ENCODE data around the gene BABAM2. TPM values are rescaled to one million over a fixed set of nuclear protein-coding genes. Genes with fewer than 3 reads are reported as not detected.

The BABAM2 gene
- total and polyA plus RNA-seq, 2 experiments from 2014 or later, result 35.2 to 46.1 TPM

DNA sequence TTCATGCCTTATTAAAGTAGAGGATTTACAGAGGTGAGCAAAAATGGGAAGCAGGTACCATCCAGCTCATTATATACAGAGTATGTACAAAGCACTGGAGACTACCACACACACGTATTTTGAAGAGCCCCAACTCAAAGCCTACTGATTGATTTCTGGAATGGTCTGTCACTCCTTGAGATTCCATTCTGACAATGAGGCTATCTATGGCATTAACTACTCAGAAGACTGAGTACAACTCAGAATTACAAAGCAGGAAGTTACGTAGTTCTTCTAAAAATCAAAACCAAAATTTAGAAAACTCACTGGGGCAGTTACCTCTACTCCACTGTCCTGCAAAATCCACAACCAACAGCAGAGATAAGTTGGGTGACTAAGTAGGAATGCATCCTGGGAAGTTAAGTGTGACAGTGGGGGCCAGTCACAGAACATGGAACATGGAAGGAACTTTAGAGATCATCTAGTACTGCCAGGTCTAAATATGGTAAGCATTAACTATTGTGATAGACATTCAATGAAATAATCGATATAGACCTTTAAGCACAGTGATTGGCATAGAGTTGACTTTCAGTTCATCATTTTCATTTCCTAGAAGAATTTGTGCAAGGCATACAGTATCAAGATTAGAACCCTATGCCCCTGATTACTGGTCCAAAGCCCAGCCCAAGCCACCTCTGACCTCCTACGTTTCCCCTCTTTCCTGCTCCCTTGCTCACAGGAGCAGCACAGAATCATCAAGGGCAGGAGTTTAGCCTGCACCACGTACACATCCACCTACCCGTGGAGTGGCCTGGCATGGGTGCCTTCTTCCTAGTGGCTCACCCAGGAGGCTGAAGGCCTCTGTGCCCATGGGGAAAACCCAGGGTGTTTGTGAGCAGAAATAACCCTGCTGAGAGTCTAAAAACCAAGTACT lies 422.0 kb downstream of the BABAM2 start:
- Histone ChIP-seq H3K79me2 (ENCODE audit: insufficient read depth) (no peaks in the 10 kb centered on the region), H3K9me3 (ENCODE audit: low read depth) (no peaks in the 10 kb centered on the region), H3K27ac (no peak overlapping the region), H3F3A (ENCODE audit: insufficient read depth) (no peaks in the 10 kb centered on the region), H3K4me2 (ENCODE audit: unreplicated experiment) (no peak overlapping the region), H3K4me3 (no peak overlapping the region), H4K20me1 (ENCODE audit: insufficient read depth) (no peaks in the 10 kb centered on the region), H3K9ac (no peak overlapping the region), H3K9me2 (ENCODE audit: insufficient read depth) (no peaks in the 10 kb centered on the region), H2AFZ (no peak overlapping the region), H3K36me3 (ENCODE audit: low read depth) (no peaks in the 10 kb centered on the region), H3K27me3 (replicated peaks; ENCODE audit: insufficient read depth) (no peaks in the 10 kb centered on the region), H3K4me1 (ENCODE audit: insufficient read depth) (0 out of 2 replicates have a peak, but pooled peaks cover 5% of the 10 kb centered on the region)
- DNase-seq, result no peak
- TF ChIP-seq EZH2phosphoT487 (IDR thresholded peaks at IDR 0.05; ENCODE audit: insufficient read depth, low read depth), result no peak
- TF ChIP-seq EZH2 (IDR thresholded peaks at IDR 0.05; ENCODE audit: insufficient read depth, poor library complexity, severe bottlenecking), result no peak
- 92 to 94% methylated on average over 6 of the region's 6 CpGs for WGBS, 2 experiments (ENCODE audit: low coverage in 1 of 2, low lambda C conversion rate in 2 of 2, missing lambda C conversion rate in 2 of 2)
- in situ Hi-C loops (cut with MboI), result no loop called here

DNA sequence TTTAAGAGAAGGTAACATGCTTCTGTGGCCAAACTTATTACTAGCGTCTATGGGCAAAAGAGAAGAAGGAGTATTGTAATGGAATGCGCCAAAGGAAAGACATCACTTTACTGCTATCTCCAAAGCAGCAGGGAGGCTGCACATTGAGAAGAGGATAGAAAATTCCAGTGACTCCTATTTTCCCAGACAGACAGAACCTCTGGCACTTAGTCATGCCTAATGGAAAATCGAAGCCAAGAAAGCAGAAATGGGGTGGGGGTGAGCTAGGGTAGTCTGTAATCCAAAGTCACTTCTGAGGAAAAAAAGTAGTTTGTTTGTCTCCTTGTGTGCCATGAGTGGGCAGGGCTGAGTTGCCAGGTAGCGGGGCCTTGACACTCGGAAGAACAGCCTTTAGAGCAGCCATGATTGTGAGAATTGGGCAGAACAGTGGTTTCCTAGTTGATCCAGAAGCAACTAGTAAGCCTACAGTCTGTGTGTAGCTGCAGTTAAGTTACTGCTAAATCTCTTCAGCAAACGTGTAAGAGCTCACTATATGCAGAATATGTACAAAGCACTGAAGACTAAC lies 422.8 kb downstream of the BABAM2 start:
- H3K9ac ChIP-seq, result no peak overlapping the region
- no peaks in the 10 kb centered on the region for H3K9me3 ChIP-seq (ENCODE audit: low read depth)
- no peaks in the 10 kb centered on the region for H3K9me2 ChIP-seq (ENCODE audit: insufficient read depth)
- 92% methylated on average over 6 of the region's 6 CpGs for WGBS, 2 experiments (ENCODE audit: low coverage in 1 of 2, low lambda C conversion rate in 2 of 2, missing lambda C conversion rate in 2 of 2)
- no peak overlapping the region for H3K27ac ChIP-seq
- no peak overlapping the region for H3K4me2 ChIP-seq (ENCODE audit: unreplicated experiment)
- no peak overlapping the region for H3K4me3 ChIP-seq
- H4K20me1 ChIP-seq (ENCODE audit: insufficient read depth), result no peaks in the 10 kb centered on the region
- H3K79me2 ChIP-seq (ENCODE audit: insufficient read depth), result no peaks in the 10 kb centered on the region
- H3K27me3 ChIP-seq (replicated peaks; ENCODE audit: insufficient read depth), result no peaks in the 10 kb centered on the region
- no peaks in the 10 kb centered on the region for H3K36me3 ChIP-seq (ENCODE audit: low read depth)
- H3K4me1 ChIP-seq (ENCODE audit: insufficient read depth), result 0 out of 2 replicates have a peak, but pooled peaks cover 5% of the 10 kb centered on the region
- TF ChIP-seq EZH2 (IDR thresholded peaks at IDR 0.05; ENCODE audit: insufficient read depth, poor library complexity, severe bottlenecking), result no peak
- TF ChIP-seq EZH2phosphoT487 (IDR thresholded peaks at IDR 0.05; ENCODE audit: insufficient read depth, low read depth), result no peak
- in situ Hi-C loops (cut with MboI), result no loop called here
- H3F3A ChIP-seq (ENCODE audit: insufficient read depth), result no peaks in the 10 kb centered on the region
- DNase-seq, result no peak
- H2AFZ ChIP-seq, result no peak overlapping the region

- H3K9me2 ChIP-seq (ENCODE audit: insufficient read depth), result no peaks in the 10 kb centered on the region
- no peaks in the 10 kb centered on the region for H3K9me3 ChIP-seq (ENCODE audit: low read depth)
- no peaks in the 10 kb centered on the region for H3K79me2 ChIP-seq (ENCODE audit: insufficient read depth)
- no peak overlapping the region for H3K4me2 ChIP-seq (ENCODE audit: unreplicated experiment)
- no peak overlapping the region for H3K4me3 ChIP-seq
- in situ Hi-C loops (cut with MboI), result no loop called here
- no peak for DNase-seq
- no peak overlapping the region for H3K9ac ChIP-seq
- H2AFZ ChIP-seq, result no peak overlapping the region
- 0 out of 2 replicates have a peak, but pooled peaks cover 5% of the 10 kb centered on the region for H3K4me1 ChIP-seq (ENCODE audit: insufficient read depth)
- H3F3A ChIP-seq (ENCODE audit: insufficient read depth), result no peaks in the 10 kb centered on the region
- TF ChIP-seq EZH2phosphoT487 (IDR thresholded peaks at IDR 0.05; ENCODE audit: insufficient read depth, low read depth) (no peak), EZH2 (IDR thresholded peaks at IDR 0.05; ENCODE audit: insufficient read depth, poor library complexity, severe bottlenecking) (no peak)
- no peaks in the 10 kb centered on the region for H3K27me3 ChIP-seq (replicated peaks; ENCODE audit: insufficient read depth)
- H3K27ac ChIP-seq, result no peak overlapping the region
- no peaks in the 10 kb centered on the region for H3K36me3 ChIP-seq (ENCODE audit: low read depth)
- H4K20me1 ChIP-seq (ENCODE audit: insufficient read depth), result no peaks in the 10 kb centered on the region
Measured at GRCh38 chr2:28314968-28315367, 424.4 kb downstream of the BABAM2 start.

GRCh38 chr2:28316546-28317335 lies 426.2 kb downstream of the BABAM2 start:
- no peaks in the 10 kb centered on the region for H3K9me2 ChIP-seq (ENCODE audit: insufficient read depth)
- no peaks in the 10 kb centered on the region for H3K9me3 ChIP-seq (ENCODE audit: low read depth)
- in situ Hi-C loops (cut with MboI), result no loop called here
- no peaks in the 10 kb centered on the region for H3K27me3 ChIP-seq (replicated peaks; ENCODE audit: insufficient read depth)
- H2AFZ ChIP-seq, result no peak overlapping the region
- H3K4me2 ChIP-seq (ENCODE audit: unreplicated experiment), result no peak overlapping the region
- no peaks in the 10 kb centered on the region for H3K36me3 ChIP-seq (ENCODE audit: low read depth)
- WGBS, 2 experiments (ENCODE audit: low coverage in 1 of 2, low lambda C conversion rate in 2 of 2, missing lambda C conversion rate in 2 of 2), result 93% methylated on average over 14 of the region's 14 CpGs
- no peaks in the 10 kb centered on the region for H4K20me1 ChIP-seq (ENCODE audit: insufficient read depth)
- TF ChIP-seq EZH2 (IDR thresholded peaks at IDR 0.05; ENCODE audit: insufficient read depth, poor library complexity, severe bottlenecking) (no peak), EZH2phosphoT487 (IDR thresholded peaks at IDR 0.05; ENCODE audit: insufficient read depth, low read depth) (no peak)
- no peaks in the 10 kb centered on the region for H3F3A ChIP-seq (ENCODE audit: insufficient read depth)
- H3K4me1 ChIP-seq (ENCODE audit: insufficient read depth), result 0 out of 2 replicates have a peak, but pooled peaks cover 5% of the 10 kb centered on the region
- H3K79me2 ChIP-seq (ENCODE audit: insufficient read depth), result no peaks in the 10 kb centered on the region
- H3K27ac ChIP-seq, result no peak overlapping the region
- H3K9ac ChIP-seq, result no peak overlapping the region
- no peak for DNase-seq
- no peak overlapping the region for H3K4me3 ChIP-seq
